Fibroblast of lung (primary cell): ENCODE data around the gene RMND5A. TPM values are rescaled to one million over a fixed set of nuclear protein-coding genes. Genes with fewer than 3 reads are reported as not detected.

Experiments used
- DNase-seq, 2 donors: peaks; one replicate each; pipeline versions ENCODE4 v3.0.0 to v3.0.0-alpha.2; 2010; ENCODE audit warnings: low read depth in 2 of 2
- H2AFZ ChIP-seq: 2 replicates; pipeline ENCODE4 v1.5.1; 2012; ENCODE audit warnings: low read length, control low read depth, inconsistent platforms
- H3K27ac ChIP-seq: 2 replicates; pipeline ENCODE4 v1.5.1; 2011; ENCODE audit warnings: low read length, control low read depth; ENCODE audit not compliant: insufficient read depth
- H3K27me3 ChIP-seq: 2 replicates; pipeline ENCODE4 v1.5.1; 2011; ENCODE audit warnings: mild to moderate bottlenecking, low read length; ENCODE audit not compliant: control insufficient read depth, insufficient read depth
- H3K36me3 ChIP-seq: 2 replicates; pipeline ENCODE4 v1.5.1; 2011; ENCODE audit warnings: low read length; ENCODE audit not compliant: control insufficient read depth, insufficient read depth
- H3K4me1 ChIP-seq: 2 replicates; pipeline ENCODE4 v1.5.1; 2011; ENCODE audit warnings: low read length; ENCODE audit not compliant: control insufficient read depth, insufficient read depth; ENCODE audit errors: extremely low read depth
- H3K4me2 ChIP-seq: 2 replicates; pipeline ENCODE4 v1.5.1; 2011; ENCODE audit warnings: low read length, control low read depth; ENCODE audit not compliant: insufficient read depth; ENCODE audit errors: extremely low read depth
- H3K4me3 ChIP-seq, 4 experiments: fragments of 200-600 bp in 1 of 4; sonication (generic) in 1 of 4; replicated peaks in 1 of 4; 2 replicates each; pipeline ENCODE4 v1.5.1; 2011 to 2016; ENCODE audit warnings: low read length in 4 of 4, low read depth in 3 of 4, mild to moderate bottlenecking in 3 of 4, control low read depth in 2 of 4, inconsistent platforms in 1 of 4, mixed read lengths in 1 of 4; ENCODE audit not compliant: insufficient read depth in 1 of 4; ENCODE audit errors: control extremely low read depth in 1 of 4
- H3K79me2 ChIP-seq: 2 replicates; pipeline ENCODE4 v1.5.1; 2012; ENCODE audit warnings: mild to moderate bottlenecking, low read length, inconsistent platforms; ENCODE audit not compliant: control insufficient read depth, insufficient read depth
- H3K9ac ChIP-seq: 2 replicates; pipeline ENCODE4 v1.5.1; 2011; ENCODE audit warnings: mild to moderate bottlenecking, low read length, control low read depth; ENCODE audit not compliant: insufficient read depth
- H3K9me3 ChIP-seq: 2 replicates; pipeline ENCODE4 v1.5.1; 2012; ENCODE audit warnings: low read depth, low read length; ENCODE audit not compliant: control insufficient read depth, insufficient read depth
- H4K20me1 ChIP-seq: 2 replicates; pipeline ENCODE4 v1.5.1; 2011; ENCODE audit warnings: low read length; ENCODE audit not compliant: control insufficient read depth, insufficient read depth; ENCODE audit errors: extremely low read depth
- CTCF ChIP-seq, 2 donors: IDR thresholded peaks in 1 of 2; conservative IDR thresholded peaks in 1 of 2; 1 replicate in 1 of 2; 2 replicates in 1 of 2; pipeline ENCODE4 v1.5.1; 2011 to 2012; ENCODE audit warnings: low read length in 2 of 2, control low read depth in 1 of 2, inconsistent platforms in 1 of 2, low read depth in 1 of 2, mild to moderate bottlenecking in 1 of 2
- EZH2 ChIP-seq: IDR thresholded peaks from 2 replicates; pipeline ENCODE4 v1.5.1; 2012; ENCODE audit warnings: low read length, control low read depth, mild to moderate bottlenecking; ENCODE audit errors: missing control alignments
- polyA plus RNA-seq, 2 donors: library from polyadenylated mRNA; depleted of rRNA in 1 of 2; stranded (reverse) in 1 of 2; unstranded in 1 of 2; fragments of >200 nt; gene quantifications; 2 replicates each; pipeline ENCODE4 v1.2.1, GENCODE V29; 2011 to 2012; ENCODE audit warnings: missing spikeins in 1 of 2
- total RNA-seq: library from RNA; depleted of rRNA; stranded (reverse); fragments of >200 nt; gene quantifications from 2 replicates; pipeline ENCODE4 v1.2.1, GENCODE V29; 2014

Gene RMND5A
- total and polyA plus RNA-seq, 2 donors (not counting 1 experiment from before 2014, with no cell fraction given): 7.5 to 17.3 TPM

GRCh38 chr2:86790676-86791572 is 70.8 kb downstream of the RMND5A start, which contains the start of gene CD8A:
Gene CD8A (minus strand): TSS chr2:86790913. CDS start chr2:86790825, 88 bp downstream.
- Histone ChIP-seq H3K27ac (no peak within 1 kb of the TSS), H3K9ac (no peak within 1 kb of the TSS), H3K27me3 (peaks cover 52% of the 10 kb centered on the region), H2AFZ (no peak within 1 kb of the TSS), H3K4me3 (no peak within 1 kb of the TSS), H4K20me1 (no peaks in the 10 kb centered on the region), H3K9me3 (no peaks in the 10 kb centered on the region), H3K36me3 (no peaks in the 10 kb centered on the region), H3K4me1 (no peaks in the 10 kb centered on the region), H3K79me2 (no peaks in the 10 kb centered on the region), H3K4me2 (no peak within 1 kb of the TSS)
- TF ChIP-seq CTCF (conservative IDR thresholded peaks at IDR 0.05 in 1 of 2, IDR thresholded peaks at IDR 0.05 in 1 of 2; ENCODE audit: low read depth in 1 of 2, low read length in 2 of 2): no peak
- TF ChIP-seq EZH2: peak; percentile 99
- DNase-seq: peak in 1 of 2 donors; percentile 20

- Histone ChIP-seq H3K27me3 (peaks cover 52% of the 10 kb centered on the region), H3K9me3 (no peaks in the 10 kb centered on the region)
- DNase-seq: no peak
These were observed 71.5 kb downstream of the RMND5A start for GRCh38 chr2:86791573-86791972.

GRCh38 chr2:86793752-86794151 is 73.7 kb downstream of the RMND5A start:
- TF ChIP-seq CTCF (conservative IDR thresholded peaks at IDR 0.05 in 1 of 2, IDR thresholded peaks at IDR 0.05 in 1 of 2; ENCODE audit: low read depth in 1 of 2, low read length in 2 of 2): no peak
- TF ChIP-seq EZH2: no peak
- H3K36me3 ChIP-seq: no peaks in the 10 kb centered on the region
- H3K27me3 ChIP-seq: peaks cover 40% of the 10 kb centered on the region
- H3K79me2 ChIP-seq: no peaks in the 10 kb centered on the region
- no peak overlapping the region for H3K9ac ChIP-seq
- H3K9me3 ChIP-seq: no peaks in the 10 kb centered on the region
- H3K4me2 ChIP-seq: no peak overlapping the region
- H3K4me1 ChIP-seq: no peaks in the 10 kb centered on the region
- DNase-seq: no peak
- H2AFZ ChIP-seq: no peak overlapping the region
- no peaks in the 10 kb centered on the region for H4K20me1 ChIP-seq
- no peak overlapping the region for H3K4me3 ChIP-seq
- no peak overlapping the region for H3K27ac ChIP-seq

More at GRCh38 chr2:86791573-86791972, 71.5 kb downstream of the RMND5A start:
- Histone ChIP-seq H3K79me2 (no peaks in the 10 kb centered on the region), H2AFZ (no peak overlapping the region), H3K9ac (no peak overlapping the region), H3K36me3 (no peaks in the 10 kb centered on the region), H4K20me1 (no peaks in the 10 kb centered on the region), H3K4me2 (no peak overlapping the region), H3K4me3 (no peak overlapping the region), H3K4me1 (no peaks in the 10 kb centered on the region), H3K27ac (no peak overlapping the region)
- no peak for TF ChIP-seq EZH2
